Ovary (tissue), 3 donors: ENCODE data around the gene VMP1.

ENCODE experiments used
- CTCF ChIP-seq, 3 donors: fragments of 450-650 bp in 2 of 3; fragments of 200-600 bp in 1 of 3; IDR thresholded peaks; one replicate each; pipeline versions ENCODE4 v1.5.1 to v1.8.0; 2016 to 2022; ENCODE audit warnings: antibody characterized with exemption in 3 of 3, mild to moderate bottlenecking in 1 of 3
- EP300 ChIP-seq: sonication (generic); formaldehyde crosslinking; IDR thresholded peaks from one replicate; pipeline ENCODE4 v1.6.1; 2017; ENCODE audit warnings: antibody characterized with exemption
- POLR2A ChIP-seq: fragments of 450-650 bp; IDR thresholded peaks from one replicate; pipeline ENCODE4 v1.6.1; 2017; ENCODE audit warnings: antibody characterized with exemption, mild to moderate bottlenecking, moderate library complexity
- donor health status: DM: no; HTN: no; CAD: no.

GRCh38 chr17:59811209-59811608, 103.8 kb downstream of the VMP1 start:
- TF ChIP-seq POLR2A (no peak), CTCF (IDR thresholded peaks at IDR 0.05) (no peak), EP300 (no peak)
